HL-60 (cell line): ENCODE measurements around the gene ITGA2B.

Source experiments
- DNase-seq, 2 experiments: peaks; one replicate each; pipeline ENCODE4 v3.0.0-alpha.2; 2010 to 2020; ENCODE audit warnings: low read depth in 1 of 2, low spot score in 1 of 2
- H3K27ac ChIP-seq: fragments of 250-450 bp; sonication (Bioruptor Pico); replicated peaks from 2 replicates; pipeline ENCODE4 v1.5.1; 2020; ENCODE audit warnings: mild to moderate bottlenecking, moderate library complexity
- H3K27me3 ChIP-seq: fragments of 250-450 bp; sonication (Bioruptor Pico); 2 replicates; pipeline ENCODE4 v1.5.1; 2021; ENCODE audit warnings: mild to moderate bottlenecking, moderate library complexity; ENCODE audit not compliant: insufficient read depth, poor library complexity, severe bottlenecking
- H3K4me3 ChIP-seq: replicated peaks from 2 replicates; pipeline ENCODE4 v1.5.1; 2011; ENCODE audit warnings: mild to moderate bottlenecking, control low read depth, low read length; ENCODE audit not compliant: insufficient read depth
- CTCF ChIP-seq: IDR thresholded peaks from one replicate; pipeline ENCODE4 v1.5.1; 2011; ENCODE audit warnings: low read length, control low read depth, inconsistent platforms; ENCODE audit not compliant: insufficient read depth
- GABPA ChIP-seq: IDR thresholded peaks from 2 replicates; pipeline ENCODE4 v1.6.1; 2012; ENCODE audit warnings: low read depth
- POLR2AphosphoS5 ChIP-seq: IDR thresholded peaks from 2 replicates; pipeline ENCODE4 v1.6.1; 2012; ENCODE audit warnings: low read depth
- REST ChIP-seq: IDR thresholded peaks from 2 replicates; pipeline ENCODE4 v1.6.1; 2012; ENCODE audit warnings: low read depth; ENCODE audit not compliant: insufficient replicate concordance
- SPI1 ChIP-seq: IDR thresholded peaks from 2 replicates; pipeline ENCODE4 v1.6.1; 2012; ENCODE audit warnings: low read depth, mild to moderate bottlenecking, borderline replicate concordance

ITGA2B gene

GRCh38 chr17:44380767-44381166 lies 8.7 kb downstream of the ITGA2B start:
- H3K27me3 ChIP-seq: no peaks in the 10 kb centered on the region
- no peak for DNase-seq
- TF ChIP-seq GABPA (no peak), REST (no peak), POLR2AphosphoS5 (no peak), CTCF (no peak), SPI1 (no peak)
- no peak overlapping the region for H3K27ac ChIP-seq
- H3K4me3 ChIP-seq: no peak overlapping the region

GRCh38 chr17:44379887-44380286 lies 9.6 kb downstream of the ITGA2B start:
- Histone ChIP-seq H3K27me3 (no peaks in the 10 kb centered on the region), H3K4me3 (no peak overlapping the region), H3K27ac (no peak overlapping the region)
- DNase-seq: no peak
- no peak for TF ChIP-seq GABPA
- TF ChIP-seq SPI1: no peak
- TF ChIP-seq REST: no peak
- TF ChIP-seq CTCF: no peak
- no peak for TF ChIP-seq POLR2AphosphoS5

- Histone ChIP-seq H3K27me3 (no peaks in the 10 kb centered on the region), H3K27ac (no peak overlapping the region), H3K4me3 (no peak overlapping the region)
- DNase-seq: no peak
- TF ChIP-seq GABPA (no peak), SPI1 (no peak), CTCF (no peak), REST (no peak)
These were observed 11.2 kb downstream of the ITGA2B start for GRCh38 chr17:44378171-44378705.
